Nephron (organoid): ENCODE data around the gene PHF14.
A peak's percentile ranks its signal among the peaks of the same experiment; 100 is the strongest.
"Not testable (repeated sequence)": the region's sequence is repeated elsewhere in the genome, so short reads cannot be mapped to it uniquely, and the experiment has no call there.

Experiments used
- H3K27ac Mint-ChIP-seq, 3 experiments: 2 replicates each; pipeline ENCODE4 v1.8.0; 2020; ENCODE audit warnings: mixed read lengths in 3 of 3, mild to moderate bottlenecking in 2 of 3, moderate library complexity in 1 of 3
- H3K27me3 Mint-ChIP-seq: 2 replicates; pipeline ENCODE4 v1.8.0; 2021; ENCODE audit warnings: low read depth, mild to moderate bottlenecking, moderate library complexity, mixed read lengths
- H3K36me3 Mint-ChIP-seq: 2 replicates; pipeline ENCODE4 v1.8.0; 2020; ENCODE audit warnings: low read depth, mixed read lengths
- H3K4me1 Mint-ChIP-seq: 2 replicates; pipeline ENCODE4 v1.8.0; 2020; ENCODE audit warnings: mixed read lengths
- H3K4me3 Mint-ChIP-seq, 3 experiments: 2 replicates each; pipeline ENCODE4 v1.8.0; 2020; ENCODE audit warnings: mild to moderate bottlenecking in 3 of 3, mixed read lengths in 3 of 3, moderate library complexity in 2 of 3
- H3K9me3 Mint-ChIP-seq: 2 replicates; pipeline ENCODE4 v1.8.0; 2020; ENCODE audit warnings: mixed read lengths
- TF ChIP-seq, protein P1 (sequence below), 3 experiments: fragments of 200-600 bp; sonication (generic); IDR thresholded peaks; one replicate each; pipeline ENCODE4 v1.5.0; 2021; ENCODE audit warnings: antibody characterized with exemption in 3 of 3; ENCODE audit not compliant: unreplicated experiment in 3 of 3

Gene PHF14, protein sequence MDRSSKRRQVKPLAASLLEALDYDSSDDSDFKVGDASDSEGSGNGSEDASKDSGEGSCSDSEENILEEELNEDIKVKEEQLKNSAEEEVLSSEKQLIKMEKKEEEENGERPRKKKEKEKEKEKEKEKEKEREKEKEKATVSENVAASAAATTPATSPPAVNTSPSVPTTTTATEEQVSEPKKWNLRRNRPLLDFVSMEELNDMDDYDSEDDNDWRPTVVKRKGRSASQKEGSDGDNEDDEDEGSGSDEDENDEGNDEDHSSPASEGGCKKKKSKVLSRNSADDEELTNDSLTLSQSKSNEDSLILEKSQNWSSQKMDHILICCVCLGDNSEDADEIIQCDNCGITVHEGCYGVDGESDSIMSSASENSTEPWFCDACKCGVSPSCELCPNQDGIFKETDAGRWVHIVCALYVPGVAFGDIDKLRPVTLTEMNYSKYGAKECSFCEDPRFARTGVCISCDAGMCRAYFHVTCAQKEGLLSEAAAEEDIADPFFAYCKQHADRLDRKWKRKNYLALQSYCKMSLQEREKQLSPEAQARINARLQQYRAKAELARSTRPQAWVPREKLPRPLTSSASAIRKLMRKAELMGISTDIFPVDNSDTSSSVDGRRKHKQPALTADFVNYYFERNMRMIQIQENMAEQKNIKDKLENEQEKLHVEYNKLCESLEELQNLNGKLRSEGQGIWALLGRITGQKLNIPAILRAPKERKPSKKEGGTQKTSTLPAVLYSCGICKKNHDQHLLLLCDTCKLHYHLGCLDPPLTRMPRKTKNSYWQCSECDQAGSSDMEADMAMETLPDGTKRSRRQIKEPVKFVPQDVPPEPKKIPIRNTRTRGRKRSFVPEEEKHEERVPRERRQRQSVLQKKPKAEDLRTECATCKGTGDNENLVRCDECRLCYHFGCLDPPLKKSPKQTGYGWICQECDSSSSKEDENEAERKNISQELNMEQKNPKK

DNA sequence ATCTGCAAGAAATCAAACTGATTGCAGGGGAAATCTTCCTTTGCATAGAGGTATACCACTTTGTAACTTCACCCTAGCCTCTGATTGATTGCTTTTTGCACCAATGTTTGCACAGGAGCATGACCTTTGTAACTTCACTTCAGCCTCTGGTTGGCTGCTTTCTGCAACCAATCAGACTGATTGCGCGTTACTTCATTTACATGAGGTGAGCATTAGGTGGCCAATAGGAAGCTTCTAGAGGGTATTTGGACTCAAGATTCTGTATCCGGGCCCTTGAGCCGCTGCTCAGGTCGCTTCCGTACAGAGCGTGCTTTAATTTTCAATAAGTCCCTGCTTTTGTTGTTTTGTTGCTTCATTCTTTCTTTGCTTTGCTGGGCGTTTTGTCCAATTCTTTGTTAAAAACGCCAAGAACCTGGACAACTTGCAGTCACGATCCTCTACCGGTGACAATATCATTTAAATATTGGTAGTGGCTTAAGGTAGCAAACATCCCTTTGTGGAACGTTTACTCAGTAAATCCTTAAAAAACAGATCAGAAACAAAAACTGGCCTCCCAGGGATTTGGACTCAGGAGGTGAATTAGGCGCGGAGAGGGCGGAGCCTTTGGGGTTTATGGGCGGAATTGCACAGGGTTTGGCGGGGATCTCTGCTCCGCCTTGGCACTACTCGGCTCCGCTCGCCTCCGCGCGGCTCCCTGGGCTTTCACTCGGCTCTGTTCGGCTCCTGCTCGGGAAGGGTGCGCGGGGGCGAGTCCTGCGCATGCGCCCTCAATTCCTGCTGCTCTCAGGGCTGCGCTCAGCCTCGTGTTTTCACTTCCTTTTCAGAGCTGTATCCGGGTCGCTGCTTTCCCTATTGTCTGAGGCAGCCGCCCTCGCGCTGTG is at the start of gene PHF14:
Gene PHF14, plus strand, starts transcription at position 812 of the 881 bp plus-strand sequence. CDS start 452 bp downstream, outside the sequence.
- H3K4me1 Mint-ChIP-seq: peaks cover 28% of the 10 kb centered on the region
- H3K36me3 Mint-ChIP-seq: peaks cover 22% of the 10 kb centered on the region
- TF ChIP-seq, protein P1, sequence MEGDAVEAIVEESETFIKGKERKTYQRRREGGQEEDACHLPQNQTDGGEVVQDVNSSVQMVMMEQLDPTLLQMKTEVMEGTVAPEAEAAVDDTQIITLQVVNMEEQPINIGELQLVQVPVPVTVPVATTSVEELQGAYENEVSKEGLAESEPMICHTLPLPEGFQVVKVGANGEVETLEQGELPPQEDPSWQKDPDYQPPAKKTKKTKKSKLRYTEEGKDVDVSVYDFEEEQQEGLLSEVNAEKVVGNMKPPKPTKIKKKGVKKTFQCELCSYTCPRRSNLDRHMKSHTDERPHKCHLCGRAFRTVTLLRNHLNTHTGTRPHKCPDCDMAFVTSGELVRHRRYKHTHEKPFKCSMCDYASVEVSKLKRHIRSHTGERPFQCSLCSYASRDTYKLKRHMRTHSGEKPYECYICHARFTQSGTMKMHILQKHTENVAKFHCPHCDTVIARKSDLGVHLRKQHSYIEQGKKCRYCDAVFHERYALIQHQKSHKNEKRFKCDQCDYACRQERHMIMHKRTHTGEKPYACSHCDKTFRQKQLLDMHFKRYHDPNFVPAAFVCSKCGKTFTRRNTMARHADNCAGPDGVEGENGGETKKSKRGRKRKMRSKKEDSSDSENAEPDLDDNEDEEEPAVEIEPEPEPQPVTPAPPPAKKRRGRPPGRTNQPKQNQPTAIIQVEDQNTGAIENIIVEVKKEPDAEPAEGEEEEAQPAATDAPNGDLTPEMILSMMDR (IDR thresholded peaks at IDR 0.05; ENCODE audit: unreplicated experiment in 3 of 3): no peak
- H3K27me3 Mint-ChIP-seq: no peaks in the 10 kb centered on the region
- peak within 1 kb of the TSS; percentile 85 to 97 (median 95) for H3K4me3 Mint-ChIP-seq
- no peaks in the 10 kb centered on the region for H3K9me3 Mint-ChIP-seq
- H3K27ac Mint-ChIP-seq: peak within 1 kb of the TSS; percentile 98 to 100 (median 100)

DNA sequence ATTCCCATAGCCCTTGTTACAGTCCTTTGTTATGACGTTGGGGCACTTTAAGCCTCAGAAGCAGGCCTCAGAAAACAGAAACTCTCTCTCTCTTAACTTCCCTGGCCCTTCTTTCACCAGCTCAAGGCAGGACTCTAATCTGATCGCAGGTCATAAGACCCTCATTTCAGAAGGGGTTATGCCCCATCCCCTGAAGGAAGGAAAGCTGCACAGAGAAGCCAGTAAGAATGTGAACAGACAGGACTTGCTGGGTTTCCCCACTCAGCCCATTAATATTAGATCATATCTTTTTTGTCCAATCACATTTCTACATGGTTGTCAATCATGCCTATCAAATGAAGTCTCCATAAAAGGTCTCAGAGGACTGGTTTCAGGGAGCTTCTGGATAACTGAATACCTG is 49.3 kb upstream of the PHF14 start:
- no peaks in the 10 kb centered on the region for H3K27me3 Mint-ChIP-seq
- H3K4me3 Mint-ChIP-seq: no peak overlapping the region
- no peaks in the 10 kb centered on the region for H3K36me3 Mint-ChIP-seq
- peak overlapping the region in 1 of 3 experiments; percentile 9 for H3K27ac Mint-ChIP-seq
- TF ChIP-seq, protein P1 (IDR thresholded peaks at IDR 0.05; ENCODE audit: unreplicated experiment in 3 of 3): no peak
- H3K4me1 Mint-ChIP-seq: no peaks in the 10 kb centered on the region
- no peaks in the 10 kb centered on the region for H3K9me3 Mint-ChIP-seq

DNA sequence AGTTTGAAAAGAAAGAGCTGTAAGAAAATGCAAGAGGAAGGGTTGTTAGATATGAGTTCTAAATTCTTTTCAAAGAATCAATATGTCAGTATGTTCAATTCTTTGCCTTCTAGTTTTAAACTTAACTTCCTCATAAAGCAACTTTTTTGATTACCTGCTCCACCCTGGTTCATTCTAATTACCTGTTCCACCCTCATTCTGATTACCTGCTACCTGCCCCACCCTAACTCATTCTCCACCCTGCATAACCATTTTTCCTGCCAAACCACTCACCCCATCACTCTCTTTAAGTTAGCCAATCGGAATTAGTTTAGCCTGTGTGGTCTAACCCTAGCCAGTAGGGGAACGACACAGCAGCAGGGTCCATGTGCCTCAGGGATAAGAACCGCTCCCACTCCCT is 45.5 kb upstream of the PHF14 start:
- H3K36me3 Mint-ChIP-seq: peaks cover 24% of the 10 kb centered on the region
- not testable (repeated sequence) for H3K4me1 Mint-ChIP-seq, H3K9me3 Mint-ChIP-seq, H3K4me3 Mint-ChIP-seq, H3K27ac Mint-ChIP-seq, H3K27me3 Mint-ChIP-seq

DNA sequence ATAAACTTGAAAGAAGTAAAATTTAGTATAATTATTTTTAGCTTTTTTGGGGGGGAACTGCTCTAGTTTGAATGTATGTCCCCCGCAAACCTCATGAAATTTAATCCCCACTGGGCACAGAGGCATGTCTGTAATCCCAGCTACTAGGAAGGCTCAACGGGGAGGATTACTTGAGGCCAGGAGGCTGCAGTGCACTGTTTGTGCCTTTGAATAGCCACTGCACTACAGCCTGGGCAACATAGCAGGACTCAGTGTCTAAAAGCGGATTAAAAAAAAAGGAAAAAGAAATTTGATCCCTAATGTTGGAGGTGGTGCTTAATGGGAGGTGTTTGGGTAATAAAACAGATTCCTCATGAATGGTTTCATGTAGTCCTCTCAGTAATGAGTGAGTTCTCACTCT is 43.1 kb upstream of the PHF14 start:
- peaks cover 15% of the 10 kb centered on the region for H3K4me1 Mint-ChIP-seq
- TF ChIP-seq, protein P1 (IDR thresholded peaks at IDR 0.05; ENCODE audit: unreplicated experiment in 3 of 3): no peak
- no peaks in the 10 kb centered on the region for H3K9me3 Mint-ChIP-seq
- peaks cover 37% of the 10 kb centered on the region for H3K36me3 Mint-ChIP-seq
- H3K27me3 Mint-ChIP-seq: no peaks in the 10 kb centered on the region
- no peak overlapping the region for H3K27ac Mint-ChIP-seq
- no peak overlapping the region for H3K4me3 Mint-ChIP-seq

DNA sequence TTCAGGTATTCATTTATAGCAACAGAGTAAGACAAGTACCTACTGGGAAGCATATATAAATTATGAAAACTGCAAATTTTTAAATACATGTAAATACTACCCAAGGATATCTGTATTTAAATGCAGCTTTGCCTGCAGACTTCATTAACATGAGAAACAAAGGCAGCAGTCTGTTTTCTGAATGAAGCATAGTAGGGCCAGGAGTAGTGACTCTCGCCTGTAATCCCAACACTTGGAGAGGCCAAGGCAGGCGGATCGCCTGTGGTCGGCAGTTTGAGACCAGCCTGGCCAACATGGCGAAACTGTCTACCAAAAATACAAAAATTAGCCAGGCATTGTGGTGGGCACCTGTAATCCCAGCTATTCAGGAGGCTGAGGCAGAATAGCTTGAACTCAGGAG is 42.5 kb upstream of the PHF14 start:
- H3K4me1 Mint-ChIP-seq: peaks cover 21% of the 10 kb centered on the region
- H3K27ac Mint-ChIP-seq: no peak overlapping the region
- H3K9me3 Mint-ChIP-seq: no peaks in the 10 kb centered on the region
- no peaks in the 10 kb centered on the region for H3K27me3 Mint-ChIP-seq
- peaks cover 43% of the 10 kb centered on the region for H3K36me3 Mint-ChIP-seq
- no peak overlapping the region for H3K4me3 Mint-ChIP-seq
- TF ChIP-seq, protein P1 (IDR thresholded peaks at IDR 0.05; ENCODE audit: unreplicated experiment in 3 of 3): no peak
